GM12892 (cell line): ENCODE measurements around the gene GIPR.

Experiments used
- POLR2A ChIP-seq: IDR thresholded peaks from 2 replicates; pipeline ENCODE4 v1.6.1; 2011; ENCODE audit warnings: low read depth, low read length, control low read depth
- POLR2AphosphoS5 ChIP-seq: IDR thresholded peaks from 2 replicates; pipeline ENCODE4 v1.6.1; 2011; ENCODE audit warnings: low read depth, low read length, control low read depth

GRCh38 chr19:45710356-45711130 lies 42.5 kb downstream of the GIPR start:
- no peak for TF ChIP-seq POLR2AphosphoS5
- TF ChIP-seq POLR2A: no peak
